HEK293 (cell line): Measurements from ENCODE around the gene APOL2.
A peak's percentile ranks its signal among the peaks of the same experiment; 100 is the strongest.
"Not testable (repeated sequence)": the region's sequence is repeated elsewhere in the genome, so short reads cannot be mapped to it uniquely, and the experiment has no call there.

Experiments
- CTCF ChIA-PET: fragments of 350-600 bp; formaldehyde crosslinking; extraction: SDS; loops from one replicate; lab custom pipeline; 2021; ENCODE audit warnings: antibody characterized with exemption; lab: Yijun Ruan, JAX
- POLR2A ChIA-PET: fragments of 300-600 bp; formaldehyde crosslinking; extraction: SDS; loops from one replicate; lab custom pipeline; 2020; ENCODE audit warnings: antibody characterized with exemption, inconsistent platforms; lab: Yijun Ruan, JAX
- H3K27ac ChIP-seq: fragments of 200-500 bp; sonication (Bioruptor generic); 2 replicates; pipeline ENCODE4 v1.5.1; 2014; ENCODE audit warnings: low read depth, low read length, control low read depth, inconsistent platforms; ENCODE audit errors: extremely low read depth
- H3K36me3 ChIP-seq, 2 experiments: fragments of 200-500 bp in 1 of 2; sonication (Bioruptor generic) in 1 of 2; 1 replicate in 1 of 2; 2 replicates in 1 of 2; pipeline ENCODE4 v1.5.1; 2014 to 2017; ENCODE audit warnings: inconsistent platforms in 2 of 2, low read length in 2 of 2; ENCODE audit not compliant: control insufficient read depth in 2 of 2, insufficient read depth in 1 of 2
- H3K4me1 ChIP-seq: fragments of 200-500 bp; sonication (Bioruptor generic); 2 replicates; pipeline ENCODE4 v1.5.1; 2014; ENCODE audit warnings: mild to moderate bottlenecking, low read length, inconsistent platforms; ENCODE audit not compliant: control insufficient read depth, insufficient read depth
- H3K4me3 ChIP-seq: 2 replicates; pipeline ENCODE4 v1.5.1; 2011; ENCODE audit warnings: low read depth, mild to moderate bottlenecking, control low read depth, low read length, moderate library complexity
- H3K9me3 ChIP-seq: fragments of 200-500 bp; sonication (Bioruptor generic); 2 replicates; pipeline ENCODE4 v1.5.1; 2014; ENCODE audit warnings: low read depth, low read length, inconsistent platforms; ENCODE audit not compliant: control insufficient read depth, insufficient read depth
- KLF1 ChIP-seq: fragments of 450-650 bp; formaldehyde crosslinking; IDR thresholded peaks from 2 replicates; pipeline ENCODE4 v1.5.1; 2016; ENCODE audit warnings: missing biosample characterization, missing genetic modification characterization
- SCRT1 ChIP-seq: fragments of 450-650 bp; formaldehyde crosslinking; IDR thresholded peaks from 2 replicates; pipeline ENCODE4 v1.5.1; 2016; ENCODE audit warnings: missing biosample characterization, missing genetic modification characterization, borderline replicate concordance
- TSHZ1 ChIP-seq: fragments of 450-650 bp; formaldehyde crosslinking; IDR thresholded peaks from 2 replicates; pipeline ENCODE4 v1.5.1; 2016; ENCODE audit warnings: missing biosample characterization, missing genetic modification characterization, borderline replicate concordance
- ZBTB17 ChIP-seq: fragments of 450-650 bp; formaldehyde crosslinking; IDR thresholded peaks from 2 replicates; pipeline ENCODE4 v1.5.1; 2016; ENCODE audit warnings: missing biosample characterization, missing genetic modification characterization
- ZBTB20 ChIP-seq: fragments of 450-650 bp; formaldehyde crosslinking; IDR thresholded peaks from 2 replicates; pipeline ENCODE4 v1.5.1; 2016; ENCODE audit warnings: missing biosample characterization, missing genetic modification characterization
- ZEB2 ChIP-seq: fragments of 450-650 bp; formaldehyde crosslinking; IDR thresholded peaks from 2 replicates; pipeline ENCODE4 v1.5.1; 2016; ENCODE audit warnings: missing biosample characterization, missing genetic modification characterization
- ZFP69B ChIP-seq: fragments of 450-650 bp; formaldehyde crosslinking; IDR thresholded peaks from 2 replicates; pipeline ENCODE4 v1.5.1; 2016; ENCODE audit warnings: missing biosample characterization, missing genetic modification characterization
- ZNF221 ChIP-seq: fragments of 450-650 bp; formaldehyde crosslinking; IDR thresholded peaks from 2 replicates; pipeline ENCODE4 v1.5.1; 2017; ENCODE audit warnings: missing biosample characterization, missing genetic modification characterization, borderline replicate concordance
- ZNF223 ChIP-seq: fragments of 450-650 bp; formaldehyde crosslinking; IDR thresholded peaks from 2 replicates; pipeline ENCODE4 v1.5.1; 2016; ENCODE audit warnings: missing biosample characterization, missing genetic modification characterization
- ZNF558 ChIP-seq: fragments of 450-650 bp; formaldehyde crosslinking; IDR thresholded peaks from 2 replicates; pipeline ENCODE4 v1.5.1; 2016; ENCODE audit warnings: missing biosample characterization, missing genetic modification characterization
- ZNF600 ChIP-seq: fragments of 450-650 bp; formaldehyde crosslinking; IDR thresholded peaks from 2 replicates; pipeline ENCODE4 v1.5.1; 2016; ENCODE audit warnings: missing biosample characterization, missing genetic modification characterization
- ZNF677 ChIP-seq: fragments of 450-650 bp; IDR thresholded peaks from 2 replicates; pipeline ENCODE4 v1.5.0; 2018; ENCODE audit warnings: missing biosample characterization, mild to moderate bottlenecking, missing genetic modification characterization, moderate library complexity
- ZNF76 ChIP-seq: fragments of 450-650 bp; formaldehyde crosslinking; IDR thresholded peaks from 2 replicates; pipeline ENCODE4; 2016; ENCODE audit warnings: low read depth, missing biosample characterization, missing genetic modification characterization, borderline replicate concordance
- TF ChIP-seq, protein P1 (sequence below): fragments of 450-650 bp; formaldehyde crosslinking; conservative IDR thresholded peaks from 2 replicates; pipeline ENCODE4 v1.5.1; 2016; ENCODE audit warnings: low read depth, missing biosample characterization, missing genetic modification characterization
- TF ChIP-seq, protein P2 (sequence below): fragments of 450-650 bp; formaldehyde crosslinking; IDR thresholded peaks from 2 replicates; pipeline ENCODE4 v1.5.1; 2017; ENCODE audit warnings: missing biosample characterization, missing genetic modification characterization
- TF ChIP-seq, protein P3 (sequence below): sonication (generic); formaldehyde crosslinking; IDR thresholded peaks from 2 replicates; pipeline ENCODE4 v1.8.1; 2022; ENCODE audit warnings: mild to moderate bottlenecking, moderate library complexity, missing genetic modification reagents

The APOL2 gene

GRCh38 chr22:36257308-36257707, 18.0 kb upstream of the APOL2 start:
- no peaks in the 10 kb centered on the region for H3K4me1 ChIP-seq
- CTCF ChIA-PET = interaction anchor here (0.7 kb wide), 1 partner anchor 353 kb away, joined by 3 read pairs; no protein-coding TSS in a partner anchor
- TF ChIP-seq ZBTB20 (tag by site-specific recombination) (no peak), KLF1 (tag by site-specific recombination) (no peak), ZEB2 (tag by site-specific recombination) (no peak), SCRT1 (tag by site-specific recombination) (no peak), ZNF223 (tag by site-specific recombination) (no peak)
- TF ChIP-seq, protein P1, sequence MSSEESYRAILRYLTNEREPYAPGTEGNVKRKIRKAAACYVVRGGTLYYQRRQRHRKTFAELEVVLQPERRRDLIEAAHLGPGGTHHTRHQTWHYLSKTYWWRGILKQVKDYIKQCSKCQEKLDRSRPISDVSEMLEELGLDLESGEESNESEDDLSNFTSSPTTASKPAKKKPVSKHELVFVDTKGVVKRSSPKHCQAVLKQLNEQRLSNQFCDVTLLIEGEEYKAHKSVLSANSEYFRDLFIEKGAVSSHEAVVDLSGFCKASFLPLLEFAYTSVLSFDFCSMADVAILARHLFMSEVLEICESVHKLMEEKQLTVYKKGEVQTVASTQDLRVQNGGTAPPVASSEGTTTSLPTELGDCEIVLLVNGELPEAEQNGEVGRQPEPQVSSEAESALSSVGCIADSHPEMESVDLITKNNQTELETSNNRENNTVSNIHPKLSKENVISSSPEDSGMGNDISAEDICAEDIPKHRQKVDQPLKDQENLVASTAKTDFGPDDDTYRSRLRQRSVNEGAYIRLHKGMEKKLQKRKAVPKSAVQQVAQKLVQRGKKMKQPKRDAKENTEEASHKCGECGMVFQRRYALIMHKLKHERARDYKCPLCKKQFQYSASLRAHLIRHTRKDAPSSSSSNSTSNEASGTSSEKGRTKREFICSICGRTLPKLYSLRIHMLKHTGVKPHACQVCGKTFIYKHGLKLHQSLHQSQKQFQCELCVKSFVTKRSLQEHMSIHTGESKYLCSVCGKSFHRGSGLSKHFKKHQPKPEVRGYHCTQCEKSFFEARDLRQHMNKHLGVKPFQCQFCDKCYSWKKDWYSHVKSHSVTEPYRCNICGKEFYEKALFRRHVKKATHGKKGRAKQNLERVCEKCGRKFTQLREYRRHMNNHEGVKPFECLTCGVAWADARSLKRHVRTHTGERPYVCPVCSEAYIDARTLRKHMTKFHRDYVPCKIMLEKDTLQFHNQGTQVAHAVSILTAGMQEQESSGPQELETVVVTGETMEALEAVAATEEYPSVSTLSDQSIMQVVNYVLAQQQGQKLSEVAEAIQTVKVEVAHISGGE = no peak
- TF ChIP-seq, all 188 proteins: peak for 0
- Histone ChIP-seq H3K27ac (no peak overlapping the region), H3K4me3 (no peak overlapping the region), H3K36me3 (no peaks in the 10 kb centered on the region), H3K9me3 (no peaks in the 10 kb centered on the region)
- POLR2A ChIA-PET = no interaction called here

DNA sequence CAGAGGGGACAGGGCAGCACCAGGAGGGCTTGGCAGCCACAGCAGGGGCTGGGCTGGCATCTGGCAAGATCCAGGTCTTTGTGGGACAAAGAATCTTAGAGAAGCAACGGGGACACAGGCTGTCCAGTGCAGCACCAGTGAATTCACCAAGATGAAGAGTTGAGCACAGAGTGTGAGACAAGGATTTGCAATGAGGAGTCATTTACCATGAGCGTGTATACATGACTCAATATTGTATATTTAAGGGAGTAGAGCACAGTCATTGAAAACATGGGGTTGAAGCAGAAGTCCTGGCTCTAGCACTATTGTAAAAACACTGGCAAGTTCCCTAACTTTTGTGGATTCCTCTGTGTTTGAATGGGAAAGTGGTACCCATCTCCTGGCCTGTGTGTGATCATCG, 17.2 kb upstream of the APOL2 start:
- H3K4me3 ChIP-seq = no peak overlapping the region
- H3K36me3 ChIP-seq = no peaks in the 10 kb centered on the region
- CTCF ChIA-PET = interaction anchor here (0.7 kb wide), 1 partner anchor 352 kb away, joined by 3 read pairs; no protein-coding TSS in a partner anchor
- no peak overlapping the region for H3K27ac ChIP-seq
- no peaks in the 10 kb centered on the region for H3K9me3 ChIP-seq
- no peaks in the 10 kb centered on the region for H3K4me1 ChIP-seq
- POLR2A ChIA-PET = no interaction called here
- TF ChIP-seq ZFP69B (tag by site-specific recombination) = no peak
- 0 out of 2 replicates have a peak, but pooled peaks have one; percentile 18 for TF ChIP-seq ZBTB17

GRCh38 chr22:36255572-36255971, 16.2 kb upstream of the APOL2 start:
- POLR2A ChIA-PET, H3K36me3 ChIP-seq, H3K9me3 ChIP-seq, CTCF ChIA-PET, H3K27ac ChIP-seq, H3K4me3 ChIP-seq, H3K4me1 ChIP-seq: not testable (repeated sequence)

GRCh38 chr22:36253523-36254490, 14.5 kb upstream of the APOL2 start:
- CTCF ChIA-PET = interaction anchor here (0.6 to 1.9 kb wide), 6 partner anchors 8 to 497 kb away, joined by 3 to 6 read pairs (median 4); no protein-coding TSS in a partner anchor
- Histone ChIP-seq H3K4me3 (no peak overlapping the region), H3K27ac (no peak overlapping the region), H3K9me3 (no peaks in the 10 kb centered on the region), H3K36me3 (no peaks in the 10 kb centered on the region), H3K4me1 (no peaks in the 10 kb centered on the region)
- POLR2A ChIA-PET = no interaction called here
- TF ChIP-seq ZNF558 (tag by site-specific recombination) = no peak
- no peak for TF ChIP-seq ZNF600 (tag by site-specific recombination)
- TF ChIP-seq TSHZ1 (tag by site-specific recombination) = no peak
- TF ChIP-seq, protein P2, sequence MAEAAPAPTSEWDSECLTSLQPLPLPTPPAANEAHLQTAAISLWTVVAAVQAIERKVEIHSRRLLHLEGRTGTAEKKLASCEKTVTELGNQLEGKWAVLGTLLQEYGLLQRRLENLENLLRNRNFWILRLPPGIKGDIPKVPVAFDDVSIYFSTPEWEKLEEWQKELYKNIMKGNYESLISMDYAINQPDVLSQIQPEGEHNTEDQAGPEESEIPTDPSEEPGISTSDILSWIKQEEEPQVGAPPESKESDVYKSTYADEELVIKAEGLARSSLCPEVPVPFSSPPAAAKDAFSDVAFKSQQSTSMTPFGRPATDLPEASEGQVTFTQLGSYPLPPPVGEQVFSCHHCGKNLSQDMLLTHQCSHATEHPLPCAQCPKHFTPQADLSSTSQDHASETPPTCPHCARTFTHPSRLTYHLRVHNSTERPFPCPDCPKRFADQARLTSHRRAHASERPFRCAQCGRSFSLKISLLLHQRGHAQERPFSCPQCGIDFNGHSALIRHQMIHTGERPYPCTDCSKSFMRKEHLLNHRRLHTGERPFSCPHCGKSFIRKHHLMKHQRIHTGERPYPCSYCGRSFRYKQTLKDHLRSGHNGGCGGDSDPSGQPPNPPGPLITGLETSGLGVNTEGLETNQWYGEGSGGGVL = peak; percentile 30; the same call in 1 of the 2 replicates
- TF ChIP-seq, protein P3, sequence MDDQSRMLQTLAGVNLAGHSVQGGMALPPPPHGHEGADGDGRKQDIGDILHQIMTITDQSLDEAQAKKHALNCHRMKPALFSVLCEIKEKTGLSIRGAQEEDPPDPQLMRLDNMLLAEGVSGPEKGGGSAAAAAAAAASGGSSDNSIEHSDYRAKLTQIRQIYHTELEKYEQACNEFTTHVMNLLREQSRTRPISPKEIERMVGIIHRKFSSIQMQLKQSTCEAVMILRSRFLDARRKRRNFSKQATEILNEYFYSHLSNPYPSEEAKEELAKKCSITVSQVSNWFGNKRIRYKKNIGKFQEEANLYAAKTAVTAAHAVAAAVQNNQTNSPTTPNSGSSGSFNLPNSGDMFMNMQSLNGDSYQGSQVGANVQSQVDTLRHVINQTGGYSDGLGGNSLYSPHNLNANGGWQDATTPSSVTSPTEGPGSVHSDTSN (CRISPR knock-in tag) = no peak
- TF ChIP-seq ZNF221 (tag by site-specific recombination) = no peak
- TF ChIP-seq ZNF677 (tag by site-specific recombination) = no peak
- no peak for TF ChIP-seq ZNF76 (tag by site-specific recombination)
